Caco-2 (cell line): ENCODE data around the gene RHOV. TPM values are rescaled to one million over a fixed set of nuclear protein-coding genes. Genes with fewer than 3 reads are reported as not detected.

ENCODE experiments used
- BruUV-seq: library from RNA; stranded (reverse); fragments of 400-500 nt; replicated peaks from 2 replicates; lab custom pipeline; 2021; lab: Mats Ljungman, UMichigan
- CTCF ChIA-PET: fragments of 300-600 bp; sonication (Branson Sonifier 250); formaldehyde crosslinking; loops from one replicate; lab custom pipeline; 2022; ENCODE audit warnings: antibody characterized with exemption; lab: Charles Lee
- POLR2A ChIA-PET: fragments of 300-600 bp; sonication (Branson Sonifier 250); formaldehyde crosslinking; loops from one replicate; lab custom pipeline; 2022; ENCODE audit warnings: antibody characterized with exemption; lab: Charles Lee
- DNase-seq, 2 experiments: peaks; one replicate each; pipeline versions ENCODE4 v3.0.0 to v3.0.0-alpha.2; 2020 to 2022
- H3K27me3 ChIP-seq: replicated peaks from 2 replicates; pipeline ENCODE4 v1.6.0; 2011; ENCODE audit warnings: low read length; ENCODE audit not compliant: control insufficient read depth, insufficient read depth
- H3K36me3 ChIP-seq: 2 replicates; pipeline ENCODE4 v1.5.1; 2011; ENCODE audit warnings: low read length; ENCODE audit not compliant: control insufficient read depth, insufficient read depth
- H3K4me1 ChIP-seq: fragments of 250-450 bp; sonication (Bioruptor Pico); 2 replicates; pipeline ENCODE4 v1.5.1; 2020; ENCODE audit warnings: mild to moderate bottlenecking
- H3K4me3 ChIP-seq: 2 replicates; pipeline ENCODE4 v1.5.1; 2011; ENCODE audit warnings: low read depth, mild to moderate bottlenecking, control low read depth, low read length
- H3K9me3 ChIP-seq: fragments of 250-450 bp; sonication (Bioruptor Pico); 2 replicates; pipeline ENCODE4 v1.5.1; 2020; ENCODE audit warnings: mild to moderate bottlenecking, moderate library complexity
- H3K27ac Mint-ChIP-seq: one replicate; pipeline ENCODE4 v1.8.0; 2022; ENCODE audit warnings: mixed read lengths; ENCODE audit not compliant: unreplicated experiment
- H3K27me3 Mint-ChIP-seq: one replicate; pipeline ENCODE4 v1.8.0; 2022; ENCODE audit warnings: mixed read lengths; ENCODE audit not compliant: insufficient read depth, unreplicated experiment
- H3K36me3 Mint-ChIP-seq: one replicate; pipeline ENCODE4 v1.8.0; 2022; ENCODE audit warnings: mild to moderate bottlenecking, mixed read lengths; ENCODE audit not compliant: insufficient read depth, unreplicated experiment
- H3K4me1 Mint-ChIP-seq: one replicate; pipeline ENCODE4 v1.8.0; 2022; ENCODE audit warnings: low read depth, mixed read lengths; ENCODE audit not compliant: unreplicated experiment
- H3K4me3 Mint-ChIP-seq: one replicate; pipeline ENCODE4 v1.8.0; 2022; ENCODE audit warnings: mild to moderate bottlenecking, moderate library complexity, mixed read lengths; ENCODE audit not compliant: unreplicated experiment
- H3K9me3 Mint-ChIP-seq: one replicate; pipeline ENCODE4 v1.8.0; 2022; ENCODE audit warnings: mixed read lengths; ENCODE audit not compliant: unreplicated experiment
- CTCF ChIP-seq, 2 experiments: fragments of 200-600 bp in 1 of 2; IDR thresholded peaks; 1 replicate in 1 of 2; 2 replicates in 1 of 2; pipeline versions ENCODE4 v1.5.1 to v1.8.0; 2011 to 2022; ENCODE audit warnings: antibody characterized with exemption in 1 of 2, control low read depth in 1 of 2, inconsistent platforms in 1 of 2, low read depth in 1 of 2, low read length in 1 of 2, mild to moderate bottlenecking in 1 of 2, moderate library complexity in 1 of 2; ENCODE audit not compliant: insufficient read depth in 1 of 2, severe bottlenecking in 1 of 2, unreplicated experiment in 1 of 2
- intact Hi-C: fragments of 100-400 bp; cut with micrococcal nuclease; formaldehyde crosslinking; loops from one replicate; pipeline ENCODE4 v1.10.0; 2022; ENCODE audit not compliant: unreplicated experiment
- total RNA-seq: library from RNA; stranded (reverse); gene quantifications from 2 replicates; pipeline ENCODE4 v1.2.3, GENCODE V29; 2022

Gene RHOV
- total RNA-seq, 1 experiment from 2014 or later = 4.4 TPM

- Mint-ChIP-seq H3K27ac (no peak overlapping the region), H3K4me3 (no peak overlapping the region), H3K9me3 (no peaks in the 10 kb centered on the region), H3K4me1 (peaks cover 5% of the 10 kb centered on the region), H3K27me3 (no peaks in the 10 kb centered on the region), H3K36me3 (peaks cover 10% of the 10 kb centered on the region)
- Histone ChIP-seq H3K36me3 (no peaks in the 10 kb centered on the region), H3K4me3 (no peak overlapping the region), H3K27me3 (no peaks in the 10 kb centered on the region), H3K4me1 (peaks cover 9% of the 10 kb centered on the region), H3K9me3 (no peaks in the 10 kb centered on the region)
- intact Hi-C loops = no loop called here
- BruUV-seq = no TSS peak
- no peak for TF ChIP-seq CTCF (IDR thresholded peaks at IDR 0.05; ENCODE audit: insufficient read depth in 1 of 2, low read depth in 1 of 2, low read length in 1 of 2, severe bottlenecking in 1 of 2, unreplicated experiment in 1 of 2)
- POLR2A ChIA-PET = no interaction called here
- no peak for DNase-seq
- CTCF ChIA-PET = no interaction called here
Observed at GRCh38 chr15:40912478-40912877, 38.4 kb upstream of the RHOV start.

- POLR2A ChIA-PET = no interaction called here
- Histone ChIP-seq H3K4me1 (peaks cover 17% of the 10 kb centered on the region), H3K9me3 (no peaks in the 10 kb centered on the region), H3K27me3 (no peaks in the 10 kb centered on the region), H3K4me3 (no peak overlapping the region), H3K36me3 (no peaks in the 10 kb centered on the region)
- intact Hi-C loops = no loop called here
- no peak for DNase-seq
- no peak overlapping the region for H3K27ac Mint-ChIP-seq
- no peaks in the 10 kb centered on the region for H3K9me3 Mint-ChIP-seq
- CTCF ChIA-PET = interaction anchor here (0.6 kb wide), 1 partner anchor 30 kb away, joined by 3 read pairs; no protein-coding TSS in a partner anchor
- H3K4me3 Mint-ChIP-seq = no peak overlapping the region
- peaks cover 5% of the 10 kb centered on the region for H3K4me1 Mint-ChIP-seq
- BruUV-seq = no TSS peak
- no peaks in the 10 kb centered on the region for H3K27me3 Mint-ChIP-seq
- peaks cover 10% of the 10 kb centered on the region for H3K36me3 Mint-ChIP-seq
- TF ChIP-seq CTCF (IDR thresholded peaks at IDR 0.05; ENCODE audit: insufficient read depth in 1 of 2, low read depth in 1 of 2, low read length in 1 of 2, severe bottlenecking in 1 of 2, unreplicated experiment in 1 of 2) = no peak
Observed at GRCh38 chr15:40911693-40912092, 37.7 kb upstream of the RHOV start.

- Histone ChIP-seq H3K36me3 (no peaks in the 10 kb centered on the region), H3K27me3 (no peaks in the 10 kb centered on the region), H3K4me1 (peaks cover 22% of the 10 kb centered on the region), H3K9me3 (no peaks in the 10 kb centered on the region), H3K4me3 (no peak overlapping the region)
- CTCF ChIA-PET = interaction anchor here (0.6 kb wide), 1 partner anchor 31 kb away, joined by 3 read pairs; no protein-coding TSS in a partner anchor
- peaks cover 5% of the 10 kb centered on the region for H3K4me1 Mint-ChIP-seq
- intact Hi-C loops = no loop called here
- no peak overlapping the region for H3K4me3 Mint-ChIP-seq
- no peak for DNase-seq
- H3K27ac Mint-ChIP-seq = no peak overlapping the region
- POLR2A ChIA-PET = interaction anchor here (1.8 kb wide), 1 partner anchor 17 kb away, joined by 6 read pairs; no protein-coding TSS in a partner anchor
- peaks cover 10% of the 10 kb centered on the region for H3K36me3 Mint-ChIP-seq
- H3K27me3 Mint-ChIP-seq = no peaks in the 10 kb centered on the region
- no TSS peak for BruUV-seq
- TF ChIP-seq CTCF (IDR thresholded peaks at IDR 0.05; ENCODE audit: insufficient read depth in 1 of 2, low read depth in 1 of 2, low read length in 1 of 2, severe bottlenecking in 1 of 2, unreplicated experiment in 1 of 2) = no peak
- H3K9me3 Mint-ChIP-seq = no peaks in the 10 kb centered on the region
Observed at GRCh38 chr15:40911141-40911540, 37.1 kb upstream of the RHOV start.
